ENCODE measurements around the gene PHLDB3. TPM values are rescaled to one million over a fixed set of nuclear protein-coding genes. Genes with fewer than 3 reads are reported as not detected.
A peak's percentile ranks its signal among the peaks of the same experiment; 100 is the strongest.

The PHLDB3 gene
- total and polyA plus RNA-seq, 2 of the 13 experiments (the other 11 are each of a cell fraction or from before 2014, with no cell fraction given): 11.3 to 14.5 TPM

GRCh38 chr19:43499042-43499441 is 5.5 kb downstream of the PHLDB3 start (continued):
- no peak for TF ChIP-seq SOX6 (IDR thresholded peaks at IDR 0.05)
- TF ChIP-seq SOX6 (CRISPR knock-in tag; IDR thresholded peaks at IDR 0.05): peak; percentile 37; the same call in 1 of the 2 replicates
- 0 out of 2 replicates have a peak, but pooled peaks have one; percentile 34 for TF ChIP-seq PBX2 (CRISPR knock-in tag; IDR thresholded peaks at IDR 0.05)
- TF ChIP-seq ZNF513 (CRISPR knock-in tag; conservative IDR thresholded peaks at IDR 0.05): no peak
- no peak for TF ChIP-seq HNRNPUL1 (IDR thresholded peaks at IDR 0.05; ENCODE audit: low read depth, low read length)
- peak; percentile 63; the same call in 1 of the 2 replicates for TF ChIP-seq KDM1A (CRISPR knock-in tag; IDR thresholded peaks at IDR 0.05)
- TF ChIP-seq, protein P1, sequence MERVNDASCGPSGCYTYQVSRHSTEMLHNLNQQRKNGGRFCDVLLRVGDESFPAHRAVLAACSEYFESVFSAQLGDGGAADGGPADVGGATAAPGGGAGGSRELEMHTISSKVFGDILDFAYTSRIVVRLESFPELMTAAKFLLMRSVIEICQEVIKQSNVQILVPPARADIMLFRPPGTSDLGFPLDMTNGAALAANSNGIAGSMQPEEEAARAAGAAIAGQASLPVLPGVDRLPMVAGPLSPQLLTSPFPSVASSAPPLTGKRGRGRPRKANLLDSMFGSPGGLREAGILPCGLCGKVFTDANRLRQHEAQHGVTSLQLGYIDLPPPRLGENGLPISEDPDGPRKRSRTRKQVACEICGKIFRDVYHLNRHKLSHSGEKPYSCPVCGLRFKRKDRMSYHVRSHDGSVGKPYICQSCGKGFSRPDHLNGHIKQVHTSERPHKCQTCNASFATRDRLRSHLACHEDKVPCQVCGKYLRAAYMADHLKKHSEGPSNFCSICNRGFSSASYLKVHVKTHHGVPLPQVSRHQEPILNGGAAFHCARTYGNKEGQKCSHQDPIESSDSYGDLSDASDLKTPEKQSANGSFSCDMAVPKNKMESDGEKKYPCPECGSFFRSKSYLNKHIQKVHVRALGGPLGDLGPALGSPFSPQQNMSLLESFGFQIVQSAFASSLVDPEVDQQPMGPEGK (CRISPR knock-in tag; IDR thresholded peaks at IDR 0.05): peak; percentile 74
- TF ChIP-seq ZFX (CRISPR knock-in tag; IDR thresholded peaks at IDR 0.05; ENCODE audit: low read depth): peak; percentile 64
- TF ChIP-seq HNF4A (CRISPR knock-in tag; IDR thresholded peaks at IDR 0.05): peak; percentile 99
- no peak for TF ChIP-seq RBM39 (IDR thresholded peaks at IDR 0.05; ENCODE audit: low read depth, low read length, poor library complexity, severe bottlenecking)
- TF ChIP-seq, protein P2, sequence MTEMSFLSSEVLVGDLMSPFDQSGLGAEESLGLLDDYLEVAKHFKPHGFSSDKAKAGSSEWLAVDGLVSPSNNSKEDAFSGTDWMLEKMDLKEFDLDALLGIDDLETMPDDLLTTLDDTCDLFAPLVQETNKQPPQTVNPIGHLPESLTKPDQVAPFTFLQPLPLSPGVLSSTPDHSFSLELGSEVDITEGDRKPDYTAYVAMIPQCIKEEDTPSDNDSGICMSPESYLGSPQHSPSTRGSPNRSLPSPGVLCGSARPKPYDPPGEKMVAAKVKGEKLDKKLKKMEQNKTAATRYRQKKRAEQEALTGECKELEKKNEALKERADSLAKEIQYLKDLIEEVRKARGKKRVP (CRISPR knock-in tag; IDR thresholded peaks at IDR 0.05): no peak
- TF ChIP-seq ZNF644 (CRISPR knock-in tag; IDR thresholded peaks at IDR 0.05; ENCODE audit: low read depth): peak; percentile 99
- no peak for TF ChIP-seq MZF1 (CRISPR knock-in tag; IDR thresholded peaks at IDR 0.05; ENCODE audit: borderline replicate concordance)
- no peak for TF ChIP-seq E2F1 (CRISPR knock-in tag; IDR thresholded peaks at IDR 0.05)
- TF ChIP-seq, protein P3, sequence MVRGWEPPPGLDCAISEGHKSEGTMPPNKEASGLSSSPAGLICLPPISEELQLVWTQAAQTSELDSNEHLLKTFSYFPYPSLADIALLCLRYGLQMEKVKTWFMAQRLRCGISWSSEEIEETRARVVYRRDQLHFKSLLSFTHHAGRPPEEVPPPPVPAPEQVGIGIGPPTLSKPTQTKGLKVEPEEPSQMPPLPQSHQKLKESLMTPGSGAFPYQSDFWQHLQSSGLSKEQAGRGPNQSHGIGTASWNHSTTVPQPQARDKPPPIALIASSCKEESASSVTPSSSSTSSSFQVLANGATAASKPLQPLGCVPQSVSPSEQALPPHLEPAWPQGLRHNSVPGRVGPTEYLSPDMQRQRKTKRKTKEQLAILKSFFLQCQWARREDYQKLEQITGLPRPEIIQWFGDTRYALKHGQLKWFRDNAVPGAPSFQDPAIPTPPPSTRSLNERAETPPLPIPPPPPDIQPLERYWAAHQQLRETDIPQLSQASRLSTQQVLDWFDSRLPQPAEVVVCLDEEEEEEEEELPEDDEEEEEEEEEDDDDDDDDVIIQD (CRISPR knock-in tag; IDR thresholded peaks at IDR 0.05; ENCODE audit: low read depth): peak; percentile 60; the same call in 1 of the 2 replicates
- TF ChIP-seq RCOR2 (CRISPR knock-in tag; IDR thresholded peaks at IDR 0.05): peak; percentile 46; the same call in 1 of the 2 replicates
